ENCODE data around the gene TAF4. TPM values are rescaled to one million over a fixed set of nuclear protein-coding genes. Genes with fewer than 3 reads are reported as not detected.

TAF4 gene
- total RNA-seq, 1 donor from 2014 or later = 6.5 TPM

DNA sequence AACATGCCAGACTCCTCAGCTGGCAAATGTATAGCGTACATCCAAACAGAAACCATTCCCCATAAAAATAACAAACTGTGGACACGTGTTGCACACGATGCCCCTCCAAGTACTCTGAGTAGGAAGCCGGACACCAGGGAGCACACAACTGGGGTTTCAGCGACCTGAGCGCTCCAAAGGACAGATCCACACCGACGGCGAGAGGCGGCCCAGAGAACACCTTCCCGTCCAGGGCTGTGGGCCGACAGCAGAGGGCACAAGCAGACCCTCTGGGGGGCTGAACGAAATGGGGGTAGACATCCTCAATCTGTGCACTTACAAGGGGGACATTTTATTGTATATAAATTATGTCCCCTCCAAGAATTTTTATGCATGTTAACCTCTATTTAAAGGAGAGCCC, 24.7 kb downstream of the TAF4 start:
- TF ChIP-seq, protein P1, sequence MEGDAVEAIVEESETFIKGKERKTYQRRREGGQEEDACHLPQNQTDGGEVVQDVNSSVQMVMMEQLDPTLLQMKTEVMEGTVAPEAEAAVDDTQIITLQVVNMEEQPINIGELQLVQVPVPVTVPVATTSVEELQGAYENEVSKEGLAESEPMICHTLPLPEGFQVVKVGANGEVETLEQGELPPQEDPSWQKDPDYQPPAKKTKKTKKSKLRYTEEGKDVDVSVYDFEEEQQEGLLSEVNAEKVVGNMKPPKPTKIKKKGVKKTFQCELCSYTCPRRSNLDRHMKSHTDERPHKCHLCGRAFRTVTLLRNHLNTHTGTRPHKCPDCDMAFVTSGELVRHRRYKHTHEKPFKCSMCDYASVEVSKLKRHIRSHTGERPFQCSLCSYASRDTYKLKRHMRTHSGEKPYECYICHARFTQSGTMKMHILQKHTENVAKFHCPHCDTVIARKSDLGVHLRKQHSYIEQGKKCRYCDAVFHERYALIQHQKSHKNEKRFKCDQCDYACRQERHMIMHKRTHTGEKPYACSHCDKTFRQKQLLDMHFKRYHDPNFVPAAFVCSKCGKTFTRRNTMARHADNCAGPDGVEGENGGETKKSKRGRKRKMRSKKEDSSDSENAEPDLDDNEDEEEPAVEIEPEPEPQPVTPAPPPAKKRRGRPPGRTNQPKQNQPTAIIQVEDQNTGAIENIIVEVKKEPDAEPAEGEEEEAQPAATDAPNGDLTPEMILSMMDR (conservative IDR thresholded peaks at IDR 0.05; ENCODE audit: low read depth, low read length) = no peak
- no peak overlapping the region for H3K4me3 ChIP-seq (ENCODE audit: low read depth, low read length)
- DNase-seq (ENCODE audit: low read depth) = no peak

DNA sequence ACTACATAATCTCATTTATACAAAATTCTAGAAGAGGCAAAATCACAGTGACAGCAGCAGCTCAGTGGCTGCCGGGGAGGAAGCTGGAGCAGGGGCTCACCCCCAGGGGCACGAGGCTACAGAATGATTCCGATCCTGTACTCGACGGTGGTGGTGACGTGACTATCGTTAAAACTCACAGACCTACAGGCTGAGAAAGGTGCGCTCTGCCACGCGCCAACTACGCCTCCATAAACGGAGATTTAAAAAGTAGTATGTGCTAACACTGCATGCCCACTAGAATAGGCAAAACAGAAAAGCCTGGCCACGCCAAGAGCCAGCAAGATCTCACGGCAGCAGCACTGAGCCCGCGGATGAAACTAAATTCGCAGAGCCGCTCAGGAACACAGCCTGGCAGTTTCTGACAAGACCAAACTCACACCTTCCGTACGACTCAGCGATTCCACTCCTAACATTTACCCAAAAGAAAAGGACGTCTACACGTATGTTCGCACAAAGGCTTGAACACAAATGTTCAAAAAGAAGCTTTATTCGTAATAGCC, 25.2 kb downstream of the TAF4 start:
- DNase-seq (ENCODE audit: low read depth) = no peak
- TF ChIP-seq, protein P1 (conservative IDR thresholded peaks at IDR 0.05; ENCODE audit: low read depth, low read length) = no peak
- H3K4me3 ChIP-seq (ENCODE audit: low read depth, low read length) = no peak overlapping the region

DNA sequence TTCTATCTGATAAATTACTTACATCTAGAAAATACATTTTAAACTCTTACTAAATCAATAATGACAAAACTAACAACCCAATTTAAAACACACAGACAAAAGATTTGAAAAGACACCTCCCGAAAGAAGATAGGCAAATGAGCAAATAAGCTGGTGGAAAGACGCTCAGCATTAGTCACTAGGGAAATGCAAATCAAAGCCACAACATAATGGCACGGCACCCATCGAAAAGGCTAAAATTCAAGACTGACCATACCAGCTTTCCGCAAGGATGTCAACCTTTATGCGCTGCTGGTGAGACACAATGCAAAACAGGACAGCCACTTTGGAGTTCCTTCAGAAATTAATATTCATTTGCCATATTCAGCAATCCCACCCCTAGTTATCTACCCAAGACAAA, 25.9 kb downstream of the TAF4 start:
- no peak for DNase-seq (ENCODE audit: low read depth)
- H3K4me3 ChIP-seq (ENCODE audit: low read depth, low read length) = no peak overlapping the region
- TF ChIP-seq, protein P1 (conservative IDR thresholded peaks at IDR 0.05; ENCODE audit: low read depth, low read length) = no peak

DNA sequence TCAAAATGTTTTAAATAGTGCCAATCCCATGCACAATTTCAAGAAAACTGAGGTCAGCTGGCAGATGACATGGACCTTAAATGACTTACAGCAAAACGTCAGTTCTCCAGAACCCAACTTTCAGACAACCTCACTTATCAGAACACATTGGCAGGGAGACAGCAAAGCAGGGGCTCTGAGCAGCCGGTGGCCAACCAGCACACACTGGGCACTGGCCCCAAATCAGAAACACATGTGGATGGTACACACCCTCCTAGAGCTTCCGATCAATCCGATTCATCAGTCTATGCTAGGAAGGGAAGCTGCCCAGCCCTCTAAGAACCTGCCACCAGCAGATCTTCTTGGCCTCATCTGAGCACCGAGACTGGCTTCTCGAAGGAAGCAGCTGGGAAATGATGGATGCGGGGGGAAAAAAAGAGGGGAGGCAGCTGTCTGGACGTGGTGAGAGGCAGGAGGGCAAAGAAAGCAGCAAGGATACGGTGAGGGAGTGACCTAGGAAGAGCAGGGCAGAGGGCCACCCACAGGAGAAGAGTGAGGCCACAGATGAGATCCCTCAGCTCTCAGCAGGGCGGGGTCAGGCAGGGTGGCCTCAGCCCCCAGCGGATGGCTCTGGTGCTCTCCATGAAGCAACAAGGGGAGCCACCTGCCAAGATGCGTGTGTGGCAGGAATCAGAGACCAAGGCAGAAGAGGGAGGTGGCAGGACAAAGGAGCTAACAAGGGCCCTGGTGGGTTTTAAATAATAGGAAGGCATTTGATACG, 32.9 kb downstream of the TAF4 start:
- TF ChIP-seq, protein P1 (conservative IDR thresholded peaks at IDR 0.05; ENCODE audit: low read depth, low read length) = no peak
- H3K4me3 ChIP-seq (ENCODE audit: low read depth, low read length) = no peak overlapping the region
- no peak for DNase-seq (ENCODE audit: low read depth)

DNA sequence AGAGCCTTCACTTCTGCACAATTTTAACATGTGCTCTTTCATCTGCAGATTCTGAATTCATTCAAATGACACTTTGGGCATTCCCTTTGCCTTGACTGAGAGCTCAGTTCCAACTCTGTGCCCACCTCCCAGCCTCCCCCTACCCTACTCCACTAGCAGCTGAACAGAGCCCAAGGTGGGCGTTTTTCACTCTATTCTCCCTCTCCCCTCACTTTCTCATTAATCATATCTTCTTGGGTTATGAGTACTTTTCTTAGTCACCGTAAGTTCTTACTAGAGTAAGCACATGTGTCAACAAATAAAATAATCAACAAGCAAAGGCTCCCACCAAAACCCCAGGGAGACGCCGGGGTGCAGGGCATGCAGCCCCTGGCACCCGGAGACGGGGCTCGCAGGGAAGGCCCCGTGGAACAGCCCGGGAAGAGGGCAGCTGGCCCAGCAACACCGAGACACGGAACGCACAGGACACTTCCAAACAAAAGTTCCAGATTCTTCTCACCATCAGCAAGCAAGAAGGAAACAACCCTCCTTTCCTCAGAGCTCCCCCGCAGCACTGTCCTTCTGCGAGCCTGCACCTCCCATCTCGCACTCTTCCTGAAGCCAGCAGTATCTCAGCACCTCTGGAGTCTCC, 34.1 kb downstream of the TAF4 start:
- TF ChIP-seq, protein P1 (conservative IDR thresholded peaks at IDR 0.05; ENCODE audit: low read depth, low read length) = no peak
- no peak for DNase-seq (ENCODE audit: low read depth)
- no peak overlapping the region for H3K4me3 ChIP-seq (ENCODE audit: low read depth, low read length)

DNA sequence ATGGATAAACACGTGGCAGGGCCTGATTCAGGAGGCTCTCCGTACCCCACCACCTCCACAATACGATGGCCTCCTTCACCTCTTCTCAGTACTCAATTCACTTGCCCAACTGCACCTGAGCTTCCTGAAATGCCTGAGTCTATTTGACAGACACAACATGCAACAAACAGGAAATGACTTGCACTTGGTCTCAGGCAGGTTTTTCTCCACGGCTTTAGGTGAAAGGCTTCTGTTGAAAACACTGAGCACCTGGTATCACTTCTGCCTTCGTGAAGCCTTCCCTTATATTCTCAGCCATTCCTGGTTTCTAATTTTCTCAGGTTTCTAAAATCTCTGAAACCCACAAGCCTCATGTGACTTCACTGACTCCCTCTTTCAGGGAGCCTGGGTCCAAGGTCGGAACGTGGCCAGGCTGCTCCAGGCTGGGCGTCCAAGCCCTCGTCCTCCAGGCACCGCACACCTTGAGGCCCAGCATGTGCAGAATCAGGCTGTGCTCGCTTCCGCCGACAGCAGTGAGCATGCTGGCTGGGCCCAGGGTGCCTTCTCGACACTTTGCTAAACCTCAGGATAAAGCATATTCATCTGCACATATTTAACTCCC, 34.7 kb downstream of the TAF4 start:
- no peak for DNase-seq (ENCODE audit: low read depth)
- TF ChIP-seq, protein P1 (conservative IDR thresholded peaks at IDR 0.05; ENCODE audit: low read depth, low read length) = no peak
- H3K4me3 ChIP-seq (ENCODE audit: low read depth, low read length) = no peak overlapping the region
